CD4-positive, alpha-beta T cell (primary cell): Measurements from ENCODE around the gene OAT. TPM values are rescaled to one million over a fixed set of nuclear protein-coding genes. Genes with fewer than 3 reads are reported as not detected.

ENCODE experiments used
- ATAC-seq: fragments of 200-7000 bp; cut with Tn5 transposase; one replicate; pipeline ENCODE4 v1.10.0; 2022; ENCODE audit warnings: mild to moderate bottlenecking; ENCODE audit not compliant: poor library complexity
- CTCF ChIA-PET: fragments of 350-600 bp; sonication (Branson Sonifier 250); formaldehyde crosslinking; loops from one replicate; lab custom pipeline; 2021; ENCODE audit warnings: antibody characterized with exemption, inconsistent platforms; lab: Charles Lee
- POLR2A ChIA-PET: fragments of 350-600 bp; sonication (Branson Sonifier 250); formaldehyde crosslinking; loops from one replicate; lab custom pipeline; 2021; ENCODE audit warnings: antibody characterized with exemption, inconsistent platforms; lab: Charles Lee
- DNase-seq, 14 experiments: peaks; one replicate each; pipeline ENCODE4 v3.0.0-alpha.2; 2013 to 2020; ENCODE audit warnings: mixed read lengths in 2 of 14
- H3K27ac ChIP-seq, 2 donors: one replicate each; pipeline versions ENCODE4 v1.5.1 to v1.7.0; 2013; ENCODE audit warnings: low read length in 2 of 2, low read depth in 1 of 2, mild to moderate bottlenecking in 1 of 2
- H3K27me3 ChIP-seq, 2 experiments: 1 replicate in 1 of 2; 2 replicates in 1 of 2; pipeline versions ENCODE4 v1.6.1 to v1.7.0; 2013; ENCODE audit warnings: low read length in 2 of 2, control low read depth in 1 of 2, mild to moderate bottlenecking in 1 of 2, moderate library complexity in 1 of 2; ENCODE audit not compliant: insufficient read depth in 2 of 2, control insufficient read depth in 1 of 2
- H3K36me3 ChIP-seq: one replicate; pipeline ENCODE4 v1.6.1; 2013; ENCODE audit warnings: low read length, control low read depth; ENCODE audit not compliant: insufficient read depth
- H3K4me1 ChIP-seq: one replicate; pipeline ENCODE4 v1.6.1; 2013; ENCODE audit warnings: low read length, control low read depth; ENCODE audit not compliant: insufficient read depth
- H3K4me3 ChIP-seq: one replicate; pipeline ENCODE4 v1.5.1; 2013; ENCODE audit warnings: mild to moderate bottlenecking, low read length, moderate library complexity
- H3K9me3 ChIP-seq, 2 experiments: 1 replicate in 1 of 2; 2 replicates in 1 of 2; pipeline versions ENCODE4 v1.6.1 to v1.7.0; 2013; ENCODE audit warnings: low read length in 2 of 2, mild to moderate bottlenecking in 2 of 2, control low read depth in 1 of 2, moderate library complexity in 1 of 2; ENCODE audit not compliant: control insufficient read depth in 1 of 2, insufficient read depth in 1 of 2
- H3K27ac Mint-ChIP-seq: one replicate; pipeline ENCODE4 v1.8.0; 2020; ENCODE audit warnings: mixed read lengths
- H3K27me3 Mint-ChIP-seq: one replicate; pipeline ENCODE4 v1.8.0; 2021; ENCODE audit warnings: mixed read lengths
- H3K36me3 Mint-ChIP-seq: one replicate; pipeline ENCODE4 v1.8.0; 2021; ENCODE audit warnings: low read depth, mixed read lengths
- H3K4me1 Mint-ChIP-seq: one replicate; pipeline ENCODE4 v1.8.0; 2021; ENCODE audit warnings: low read depth, mixed read lengths
- H3K4me3 Mint-ChIP-seq: one replicate; pipeline ENCODE4 v1.8.0; 2020; ENCODE audit warnings: mild to moderate bottlenecking, mixed read lengths
- H3K9me3 Mint-ChIP-seq: one replicate; pipeline ENCODE4 v1.8.0; 2020; ENCODE audit warnings: mixed read lengths
- intact Hi-C, 2 experiments: fragments of 100-400 bp; cut with DNase I in 1 of 2; cut with micrococcal nuclease in 1 of 2; formaldehyde crosslinking; loops; one replicate each; pipeline versions ENCODE4 v1.15.1 to v1.9.0; 2023 to 2025; cut with DNase I, micrococcal nuclease
- total RNA-seq, 174 experiments: library from RNA in 2 of 174; stranded (reverse) in 2 of 174; gene quantifications; one replicate each; pipeline ENCODE4 v1.2.3 and lab custom pipeline; 2021 to 2026
- TF ChIP-seq, protein P1 (sequence below): fragments of 200-600 bp; IDR thresholded peaks from one replicate; pipeline ENCODE4 v1.8.0; 2022; ENCODE audit warnings: antibody characterized with exemption, mild to moderate bottlenecking

The OAT gene
- total RNA-seq, 2 experiments from 2014 or later: 48.5 to 54.9 TPM

DNA sequence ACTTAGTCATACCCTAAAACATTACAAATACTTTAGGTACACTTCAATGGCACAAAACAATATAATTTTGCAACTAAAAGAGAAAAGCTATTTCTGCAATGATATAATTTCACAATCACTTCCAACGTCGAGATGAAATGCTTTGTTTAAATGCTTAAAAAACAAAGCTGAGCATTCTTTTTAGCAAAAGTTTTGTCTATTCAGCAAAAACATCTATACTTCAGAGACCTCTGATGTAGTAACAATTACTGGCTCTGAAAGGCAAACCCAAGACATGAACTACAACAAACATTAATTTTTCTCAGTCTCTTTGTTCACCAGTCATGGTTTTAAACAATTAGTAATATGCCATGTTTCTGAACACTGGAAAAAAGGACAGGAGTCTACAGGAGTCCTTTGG, 16.4 kb downstream of the OAT start:
- DNase-seq: no peak
- Histone ChIP-seq H3K4me1 (peaks cover 11% of the 10 kb centered on the region), H3K27me3 (no peaks in the 10 kb centered on the region), H3K4me3 (no peak overlapping the region), H3K9me3 (no peaks in the 10 kb centered on the region), H3K27ac (no peak overlapping the region), H3K36me3 (peaks cover 49% of the 10 kb centered on the region)
- no peak overlapping the region for H3K27ac Mint-ChIP-seq
- H3K27me3 Mint-ChIP-seq: no peaks in the 10 kb centered on the region
- peaks cover 9% of the 10 kb centered on the region for H3K4me1 Mint-ChIP-seq
- no peak overlapping the region for H3K4me3 Mint-ChIP-seq
- intact Hi-C loops: no loop called here
- H3K9me3 Mint-ChIP-seq: no peaks in the 10 kb centered on the region
- CTCF ChIA-PET: interaction anchor here (0.9 kb wide), 1 partner anchor 13 kb away, joined by 4 read pairs; no protein-coding TSS in a partner anchor
- no peak for ATAC-seq
- peaks cover 68% of the 10 kb centered on the region for H3K36me3 Mint-ChIP-seq
- TF ChIP-seq, protein P1, sequence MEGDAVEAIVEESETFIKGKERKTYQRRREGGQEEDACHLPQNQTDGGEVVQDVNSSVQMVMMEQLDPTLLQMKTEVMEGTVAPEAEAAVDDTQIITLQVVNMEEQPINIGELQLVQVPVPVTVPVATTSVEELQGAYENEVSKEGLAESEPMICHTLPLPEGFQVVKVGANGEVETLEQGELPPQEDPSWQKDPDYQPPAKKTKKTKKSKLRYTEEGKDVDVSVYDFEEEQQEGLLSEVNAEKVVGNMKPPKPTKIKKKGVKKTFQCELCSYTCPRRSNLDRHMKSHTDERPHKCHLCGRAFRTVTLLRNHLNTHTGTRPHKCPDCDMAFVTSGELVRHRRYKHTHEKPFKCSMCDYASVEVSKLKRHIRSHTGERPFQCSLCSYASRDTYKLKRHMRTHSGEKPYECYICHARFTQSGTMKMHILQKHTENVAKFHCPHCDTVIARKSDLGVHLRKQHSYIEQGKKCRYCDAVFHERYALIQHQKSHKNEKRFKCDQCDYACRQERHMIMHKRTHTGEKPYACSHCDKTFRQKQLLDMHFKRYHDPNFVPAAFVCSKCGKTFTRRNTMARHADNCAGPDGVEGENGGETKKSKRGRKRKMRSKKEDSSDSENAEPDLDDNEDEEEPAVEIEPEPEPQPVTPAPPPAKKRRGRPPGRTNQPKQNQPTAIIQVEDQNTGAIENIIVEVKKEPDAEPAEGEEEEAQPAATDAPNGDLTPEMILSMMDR: no peak
- POLR2A ChIA-PET: no interaction called here

DNA sequence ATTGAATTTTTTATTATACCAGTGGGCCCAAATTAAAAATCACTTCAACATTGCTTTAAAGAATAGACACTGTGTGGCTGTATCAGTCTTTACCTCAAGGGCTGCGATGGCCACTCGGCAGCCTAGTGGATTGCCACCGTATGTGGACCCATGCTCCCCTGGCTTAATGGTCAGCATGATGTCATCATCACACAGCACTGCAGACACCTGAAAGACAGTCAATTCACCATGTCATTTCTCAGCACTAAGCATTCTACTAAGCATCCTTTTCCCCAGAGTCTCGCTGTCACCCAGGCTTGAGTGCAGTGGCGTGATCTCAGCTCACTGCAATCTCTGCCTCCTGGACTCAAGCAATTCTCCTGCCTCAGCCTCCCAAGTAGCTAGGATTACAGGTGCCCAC, 17.1 kb downstream of the OAT start:
- intact Hi-C loops: no loop called here
- H3K27ac Mint-ChIP-seq: no peak overlapping the region
- ATAC-seq (no peak), DNase-seq (no peak)
- H3K36me3 Mint-ChIP-seq: peaks cover 66% of the 10 kb centered on the region
- peaks cover 9% of the 10 kb centered on the region for H3K4me1 Mint-ChIP-seq
- CTCF ChIA-PET: interaction anchor here (0.9 kb wide), 1 partner anchor 13 kb away, joined by 4 read pairs; no protein-coding TSS in a partner anchor
- Histone ChIP-seq H3K27ac (no peak overlapping the region), H3K9me3 (no peaks in the 10 kb centered on the region), H3K4me1 (peaks cover 11% of the 10 kb centered on the region), H3K27me3 (no peaks in the 10 kb centered on the region), H3K4me3 (no peak overlapping the region), H3K36me3 (peaks cover 49% of the 10 kb centered on the region)
- no peak overlapping the region for H3K4me3 Mint-ChIP-seq
- TF ChIP-seq, protein P1: no peak
- POLR2A ChIA-PET: no interaction called here
- no peaks in the 10 kb centered on the region for H3K9me3 Mint-ChIP-seq
- no peaks in the 10 kb centered on the region for H3K27me3 Mint-ChIP-seq

DNA sequence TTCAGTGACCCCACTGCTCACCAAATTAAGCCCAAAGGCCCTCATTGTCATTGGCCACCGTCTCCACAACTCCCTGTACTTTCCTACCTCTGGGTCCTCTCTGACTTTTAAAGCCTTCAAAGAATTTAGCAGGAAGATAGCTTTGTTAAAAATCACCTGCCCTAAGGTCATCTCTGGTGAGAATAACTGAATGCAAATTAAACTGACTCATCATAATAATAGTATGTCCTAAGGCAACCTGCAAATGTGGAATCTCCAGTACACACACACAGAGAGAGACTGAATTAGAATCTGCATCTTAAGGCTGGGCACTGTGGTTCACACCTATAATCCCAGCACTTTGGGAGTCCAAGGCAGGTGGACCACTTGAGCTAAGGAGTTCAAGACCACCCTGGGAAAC, 24.1 kb downstream of the OAT start:
- DNase-seq: no peak
- TF ChIP-seq, protein P1: no peak
- ATAC-seq: no peak
- ChIA-PET POLR2A (no interaction called here), CTCF (interaction anchor here (0.7 kb wide), 1 partner anchor 9 kb away, joined by 3 read pairs; no protein-coding TSS in a partner anchor)
- no peaks in the 10 kb centered on the region for H3K27me3 ChIP-seq
- H3K27me3 Mint-ChIP-seq: no peaks in the 10 kb centered on the region
- H3K4me1 ChIP-seq: peaks cover 1% of the 10 kb centered on the region
- H3K36me3 Mint-ChIP-seq: peaks cover 13% of the 10 kb centered on the region
- H3K4me3 ChIP-seq: no peak overlapping the region
- H3K27ac ChIP-seq: no peak overlapping the region
- no peak overlapping the region for H3K27ac Mint-ChIP-seq
- peaks cover 3% of the 10 kb centered on the region for H3K4me1 Mint-ChIP-seq
- H3K4me3 Mint-ChIP-seq: no peak overlapping the region
- no peaks in the 10 kb centered on the region for H3K9me3 ChIP-seq
- H3K9me3 Mint-ChIP-seq: no peaks in the 10 kb centered on the region
- intact Hi-C loops: no loop called here
- peaks cover 11% of the 10 kb centered on the region for H3K36me3 ChIP-seq
